ENCODE measurements around the gene RTCA. TPM values are rescaled to one million over a fixed set of nuclear protein-coding genes. Genes with fewer than 3 reads are reported as not detected.

Gene RTCA
- total RNA-seq, 6 experiments from 2014 or later = 47.4 to 55.7 (median 53.2) TPM

DNA sequence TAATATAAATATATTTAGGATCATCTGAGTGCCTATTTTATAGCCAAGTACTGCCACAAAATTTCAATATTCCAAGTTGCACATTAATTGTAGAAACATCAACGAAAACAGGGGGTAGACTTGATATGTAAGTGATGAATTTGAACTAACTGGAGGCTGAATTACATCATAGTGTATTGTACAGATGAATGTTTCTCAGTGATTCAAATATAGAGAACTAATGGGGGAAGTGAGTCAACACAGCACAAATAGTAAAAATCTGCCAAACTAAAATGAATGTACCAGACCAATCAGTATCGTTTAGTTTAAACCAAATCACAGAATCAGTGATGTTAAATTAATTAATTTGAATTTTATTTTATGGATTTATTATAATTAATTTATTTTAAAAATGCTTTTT is 42.8 kb downstream of the RTCA start:
- Mint-ChIP-seq H3K4me3 (no peak overlapping the region), H3K27me3 (ENCODE audit: insufficient read depth) (peaks cover 7% of the 10 kb centered on the region)
- DNase-seq = peak; percentile 18

DNA sequence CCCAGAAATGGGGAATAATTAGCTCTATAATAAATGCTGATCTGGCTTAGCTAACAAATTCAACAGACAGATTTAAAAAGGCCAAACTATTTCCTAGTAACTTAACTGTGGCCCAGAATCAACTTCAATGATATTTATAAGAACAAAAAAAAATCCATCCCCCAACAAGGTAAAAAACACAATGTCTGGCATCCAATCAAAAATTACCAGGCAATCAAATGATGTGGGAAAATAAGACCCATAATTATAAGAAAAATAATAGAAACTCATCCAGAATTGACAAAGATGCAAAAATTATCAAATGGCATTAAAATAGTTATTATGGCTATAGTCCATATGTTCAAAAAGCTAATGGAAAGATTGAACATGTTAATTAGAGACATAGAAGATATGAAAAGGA is 43.8 kb downstream of the RTCA start:
- Mint-ChIP-seq H3K36me3 (ENCODE audit: low read depth) (no peaks in the 10 kb centered on the region), H3K27me3 (ENCODE audit: insufficient read depth) (peaks cover 4% of the 10 kb centered on the region), H3K4me3 (no peak overlapping the region), H3K4me1 (ENCODE audit: low read depth) (peaks cover 12% of the 10 kb centered on the region), H3K9me3 (no peaks in the 10 kb centered on the region), H3K27ac (no peak overlapping the region)
- DNase-seq = no peak
- TF ChIP-seq, protein P1, sequence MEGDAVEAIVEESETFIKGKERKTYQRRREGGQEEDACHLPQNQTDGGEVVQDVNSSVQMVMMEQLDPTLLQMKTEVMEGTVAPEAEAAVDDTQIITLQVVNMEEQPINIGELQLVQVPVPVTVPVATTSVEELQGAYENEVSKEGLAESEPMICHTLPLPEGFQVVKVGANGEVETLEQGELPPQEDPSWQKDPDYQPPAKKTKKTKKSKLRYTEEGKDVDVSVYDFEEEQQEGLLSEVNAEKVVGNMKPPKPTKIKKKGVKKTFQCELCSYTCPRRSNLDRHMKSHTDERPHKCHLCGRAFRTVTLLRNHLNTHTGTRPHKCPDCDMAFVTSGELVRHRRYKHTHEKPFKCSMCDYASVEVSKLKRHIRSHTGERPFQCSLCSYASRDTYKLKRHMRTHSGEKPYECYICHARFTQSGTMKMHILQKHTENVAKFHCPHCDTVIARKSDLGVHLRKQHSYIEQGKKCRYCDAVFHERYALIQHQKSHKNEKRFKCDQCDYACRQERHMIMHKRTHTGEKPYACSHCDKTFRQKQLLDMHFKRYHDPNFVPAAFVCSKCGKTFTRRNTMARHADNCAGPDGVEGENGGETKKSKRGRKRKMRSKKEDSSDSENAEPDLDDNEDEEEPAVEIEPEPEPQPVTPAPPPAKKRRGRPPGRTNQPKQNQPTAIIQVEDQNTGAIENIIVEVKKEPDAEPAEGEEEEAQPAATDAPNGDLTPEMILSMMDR (IDR thresholded peaks at IDR 0.05) = no peak

More for the DNA sequence above, 42.8 kb downstream of the RTCA start:
- no peak overlapping the region for H3K27ac Mint-ChIP-seq
- no peaks in the 10 kb centered on the region for H3K9me3 Mint-ChIP-seq
- H3K4me1 Mint-ChIP-seq (ENCODE audit: low read depth) = peaks cover 12% of the 10 kb centered on the region
- TF ChIP-seq, protein P1 (IDR thresholded peaks at IDR 0.05) = no peak
- no peaks in the 10 kb centered on the region for H3K36me3 Mint-ChIP-seq (ENCODE audit: low read depth)

DNA sequence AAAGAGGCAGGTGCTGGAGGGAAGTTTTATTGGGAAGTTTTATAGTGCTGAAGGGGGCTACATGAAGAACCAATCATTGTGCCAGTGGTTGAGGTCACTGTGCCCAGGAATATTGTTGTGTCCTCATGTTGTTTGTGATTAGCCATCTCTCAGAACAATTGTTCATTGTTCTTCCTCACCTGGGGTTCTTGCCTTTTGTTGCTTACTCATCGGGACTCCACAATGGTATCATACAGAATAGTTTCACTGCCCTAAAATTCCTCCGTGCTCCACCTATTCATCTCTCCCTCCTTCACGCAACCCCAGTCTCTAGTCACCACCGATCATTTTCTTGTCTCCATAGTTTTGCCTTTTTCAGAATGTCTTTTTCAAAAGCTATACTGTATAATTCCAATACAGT is 47.4 kb downstream of the RTCA start:
- TF ChIP-seq, protein P1 (IDR thresholded peaks at IDR 0.05) = no peak
- Mint-ChIP-seq H3K27me3 (ENCODE audit: insufficient read depth) (peaks cover 3% of the 10 kb centered on the region), H3K9me3 (peaks cover 9% of the 10 kb centered on the region; the same call in 1 of the 2 replicates), H3K27ac (no peak overlapping the region), H3K4me1 (ENCODE audit: low read depth) (peaks cover 8% of the 10 kb centered on the region), H3K36me3 (ENCODE audit: low read depth) (no peaks in the 10 kb centered on the region), H3K4me3 (no peak overlapping the region)
- DNase-seq = no peak

DNA sequence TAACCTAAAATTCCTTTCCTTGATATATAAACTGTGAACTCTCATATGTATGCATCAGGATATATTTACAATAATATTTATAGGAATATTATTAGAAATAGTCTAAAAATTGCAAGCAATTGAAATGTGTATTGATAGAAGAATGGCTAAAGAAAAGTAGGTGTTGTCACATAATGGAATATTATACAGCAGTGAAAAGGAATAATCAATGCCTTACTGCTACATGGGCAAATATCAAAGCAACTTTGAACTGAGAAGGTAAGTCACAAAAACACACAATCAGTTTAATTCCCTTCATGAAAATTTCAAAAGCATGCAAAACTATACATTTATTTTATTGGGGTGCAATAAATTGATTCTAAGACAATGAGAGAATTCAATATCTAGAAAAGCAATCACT is 50.6 kb downstream of the RTCA start:
- no peak overlapping the region for H3K4me3 Mint-ChIP-seq

DNA sequence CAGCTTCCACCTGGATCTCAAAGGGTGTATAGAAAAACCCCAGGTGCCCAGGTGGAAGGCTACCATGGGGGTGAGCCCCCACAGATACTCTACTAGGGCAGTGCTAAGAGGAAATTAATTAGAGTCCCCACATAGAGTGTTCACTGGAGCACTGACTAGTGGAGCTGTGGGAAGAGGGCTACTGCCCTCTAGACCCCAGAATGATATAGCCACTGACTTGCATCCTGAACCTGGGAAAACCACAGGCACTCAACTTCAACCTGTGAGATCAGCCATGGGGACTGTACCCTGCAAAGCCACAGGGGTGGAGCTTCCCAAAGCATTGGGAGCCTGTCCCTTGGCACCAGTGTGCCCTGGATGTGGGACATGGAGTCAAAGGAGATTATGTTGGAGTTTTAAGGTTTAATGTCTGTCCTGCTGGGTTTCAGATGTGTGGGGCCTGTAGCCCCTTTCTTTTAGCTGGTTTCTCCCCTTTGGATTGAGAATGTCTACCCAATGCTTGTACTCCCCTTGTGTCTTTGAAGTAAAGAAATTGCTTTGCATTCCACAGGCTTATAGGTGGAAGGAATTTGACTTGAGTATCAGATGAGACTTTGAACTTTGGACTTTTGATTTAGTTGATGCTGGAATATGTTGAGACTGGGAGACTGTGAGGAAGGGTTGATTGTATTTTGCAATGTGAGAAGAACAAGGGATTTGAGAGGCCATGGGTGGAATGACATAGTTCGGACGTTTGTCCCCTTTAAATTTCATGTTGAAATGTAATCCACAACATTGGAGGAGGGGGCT is 54.5 kb downstream of the RTCA start:
- H3K9me3 Mint-ChIP-seq = peaks cover 9% of the 10 kb centered on the region; the same call in 1 of the 2 replicates
- no peaks in the 10 kb centered on the region; the same call in none of the 2 replicates for H3K27me3 Mint-ChIP-seq (ENCODE audit: insufficient read depth)
- H3K4me1 Mint-ChIP-seq (ENCODE audit: low read depth) = peaks cover 8% of the 10 kb centered on the region; the same call in 1 of the 2 replicates
- TF ChIP-seq, protein P1 (IDR thresholded peaks at IDR 0.05) = no peak
- no peak overlapping the region for H3K4me3 Mint-ChIP-seq
- no peak overlapping the region for H3K27ac Mint-ChIP-seq
- no peak for DNase-seq
- peaks cover 5% of the 10 kb centered on the region; the same call in 1 of the 2 replicates for H3K36me3 Mint-ChIP-seq (ENCODE audit: low read depth)

More for the DNA sequence above, 50.6 kb downstream of the RTCA start:
- Mint-ChIP-seq H3K27ac (no peak overlapping the region), H3K9me3 (peaks cover 9% of the 10 kb centered on the region; the same call in 1 of the 2 replicates), H3K27me3 (ENCODE audit: insufficient read depth) (peaks cover 3% of the 10 kb centered on the region), H3K4me1 (ENCODE audit: low read depth) (no peaks in the 10 kb centered on the region), H3K36me3 (ENCODE audit: low read depth) (peaks cover 5% of the 10 kb centered on the region; the same call in 1 of the 2 replicates)
- TF ChIP-seq, protein P1 (IDR thresholded peaks at IDR 0.05) = no peak
- no peak for DNase-seq

Measured in HFFc6 (cell line).